Natural killer cell (primary cell): ENCODE data around the gene CYP26B1. TPM values are rescaled to one million over a fixed set of nuclear protein-coding genes. Genes with fewer than 3 reads are reported as not detected.

Source experiments
- ATAC-seq, 3 donors: fragments of 150-1000 bp in 2 of 3; fragments of 200-7000 bp in 1 of 3; cut with Tn5 transposase; 1 replicate in 1 of 3; 2 replicates in 2 of 3; pipeline ENCODE4 v1.10.0; 2021; ENCODE audit warnings: mild to moderate bottlenecking in 2 of 3, moderate library complexity in 2 of 3
- DNase-seq, 2 donors: peaks; one replicate each; pipeline versions ENCODE4 v3.0.0 to v3.0.0-alpha.2; 2013 to 2021; ENCODE audit warnings: mixed read lengths in 1 of 2
- H3K27ac ChIP-seq: one replicate; pipeline ENCODE4 v1.5.1; 2013; ENCODE audit warnings: mild to moderate bottlenecking, low read length
- H3K27me3 ChIP-seq: one replicate; pipeline ENCODE4 v1.6.1; 2013; ENCODE audit warnings: low read length; ENCODE audit not compliant: control insufficient read depth, insufficient read depth
- H3K36me3 ChIP-seq: one replicate; pipeline ENCODE4 v1.6.1; 2013; ENCODE audit warnings: low read length; ENCODE audit not compliant: control insufficient read depth, insufficient read depth
- H3K4me1 ChIP-seq: one replicate; pipeline ENCODE4 v1.6.1; 2013; ENCODE audit warnings: low read length; ENCODE audit not compliant: control insufficient read depth, insufficient read depth
- H3K4me3 ChIP-seq: one replicate; pipeline ENCODE4 v1.5.1; 2013; ENCODE audit warnings: low read length
- H3K9me3 ChIP-seq: one replicate; pipeline ENCODE4 v1.6.1; 2013; ENCODE audit warnings: low read length; ENCODE audit not compliant: control insufficient read depth, insufficient read depth
- H3K27ac Mint-ChIP-seq, 2 donors: one replicate each; pipeline ENCODE4 v1.8.0; 2022; ENCODE audit warnings: mild to moderate bottlenecking in 2 of 2, mixed read lengths in 2 of 2, moderate library complexity in 1 of 2
- H3K27me3 Mint-ChIP-seq, 2 donors: one replicate each; pipeline ENCODE4 v1.8.0; 2022; ENCODE audit warnings: low read depth in 2 of 2, mixed read lengths in 2 of 2
- H3K36me3 Mint-ChIP-seq: one replicate; pipeline ENCODE4 v1.8.0; 2022; ENCODE audit warnings: mixed read lengths
- H3K4me1 Mint-ChIP-seq, 2 donors: one replicate each; pipeline ENCODE4 v1.8.0; 2022; ENCODE audit warnings: mixed read lengths in 2 of 2
- H3K4me3 Mint-ChIP-seq: one replicate; pipeline ENCODE4 v1.8.0; 2022; ENCODE audit warnings: mild to moderate bottlenecking, moderate library complexity, mixed read lengths
- H3K9me3 Mint-ChIP-seq, 2 donors: one replicate each; pipeline ENCODE4 v1.8.0; 2022; ENCODE audit warnings: mixed read lengths in 2 of 2
- whole genome bisulfite sequencing: methylation state at CpG from one replicate; pipeline ENCODE4 v1.1.7; 2013; ENCODE audit warnings: missing lambda C conversion rate; ENCODE audit not compliant: insufficient coverage; 5-methylcytosine and 5-hydroxymethylcytosine counted together
- intact Hi-C: fragments of 100-400 bp; cut with micrococcal nuclease; formaldehyde crosslinking; loops from one replicate; pipeline ENCODE4 v1.14.2; 2022
- total RNA-seq, 4 donors: library from RNA; stranded (reverse); fragments of 120-200 nt in 1 of 4; gene quantifications; one replicate each; pipeline versions ENCODE4 v1.2.3 to v1.2.4, GENCODE V29; 2013 to 2022
- TF ChIP-seq, protein P1 (sequence below): fragments of 200-600 bp; IDR thresholded peaks from one replicate; pipeline ENCODE4 v1.8.0; 2022; ENCODE audit warnings: antibody characterized with exemption

CYP26B1 gene
- total RNA-seq, 3 donors from 2014 or later (not counting 1 experiment from before 2014, with no cell fraction given): not detected

DNA sequence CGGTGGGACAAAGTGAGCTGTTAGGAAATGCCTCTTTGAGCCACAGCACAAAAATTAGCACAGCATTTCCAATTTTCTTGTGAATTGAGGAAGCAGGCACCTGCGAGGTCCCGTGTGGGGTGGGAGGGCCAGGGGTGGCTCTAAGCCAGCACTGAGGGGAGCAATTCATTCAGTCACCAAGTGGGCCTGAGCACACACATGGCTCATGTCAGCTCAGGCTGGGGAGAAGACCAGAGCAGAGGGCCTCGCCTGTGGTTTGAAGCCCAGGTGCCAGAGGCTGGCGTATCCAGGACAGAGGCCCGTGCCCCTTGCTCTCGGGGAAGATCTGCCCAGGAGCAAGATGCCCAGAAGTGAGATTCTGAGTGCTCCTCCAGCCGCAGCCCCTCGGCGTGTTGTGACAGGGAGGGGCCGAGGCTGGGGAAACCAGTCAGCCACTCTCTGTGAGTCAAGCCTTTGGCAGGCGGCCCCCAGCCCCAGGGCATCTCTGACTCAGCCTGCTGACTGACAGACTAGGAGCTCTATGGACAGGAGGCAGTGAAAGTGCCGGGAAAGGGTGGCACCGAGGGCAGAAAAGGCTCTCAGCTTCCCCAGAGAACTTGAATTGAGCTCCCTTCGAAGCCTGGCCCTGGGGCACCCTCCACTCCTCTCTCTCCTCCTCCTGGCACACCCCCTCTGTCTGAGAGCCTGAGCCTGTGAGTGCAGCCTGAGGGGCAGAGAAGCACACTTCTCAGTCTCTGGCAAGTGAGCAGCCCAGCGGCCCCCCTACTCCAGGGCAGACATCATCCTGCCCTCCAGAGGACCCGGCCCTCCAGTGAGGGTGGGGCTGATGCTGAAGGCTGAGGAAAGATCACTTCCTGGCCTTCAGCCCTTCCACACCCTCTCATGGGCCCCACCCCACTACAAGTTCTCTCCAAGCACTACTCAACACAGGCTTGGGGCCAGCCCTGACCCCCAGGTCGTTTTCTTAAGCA lies 32.3 kb downstream of the CYP26B1 start:
- no peak overlapping the region for H3K27ac ChIP-seq
- ATAC-seq (no peak), DNase-seq (no peak)
- no peaks in the 10 kb centered on the region for H3K4me1 ChIP-seq
- 71% methylated on average over 18 of the region's 18 CpGs for WGBS
- TF ChIP-seq, protein P1, sequence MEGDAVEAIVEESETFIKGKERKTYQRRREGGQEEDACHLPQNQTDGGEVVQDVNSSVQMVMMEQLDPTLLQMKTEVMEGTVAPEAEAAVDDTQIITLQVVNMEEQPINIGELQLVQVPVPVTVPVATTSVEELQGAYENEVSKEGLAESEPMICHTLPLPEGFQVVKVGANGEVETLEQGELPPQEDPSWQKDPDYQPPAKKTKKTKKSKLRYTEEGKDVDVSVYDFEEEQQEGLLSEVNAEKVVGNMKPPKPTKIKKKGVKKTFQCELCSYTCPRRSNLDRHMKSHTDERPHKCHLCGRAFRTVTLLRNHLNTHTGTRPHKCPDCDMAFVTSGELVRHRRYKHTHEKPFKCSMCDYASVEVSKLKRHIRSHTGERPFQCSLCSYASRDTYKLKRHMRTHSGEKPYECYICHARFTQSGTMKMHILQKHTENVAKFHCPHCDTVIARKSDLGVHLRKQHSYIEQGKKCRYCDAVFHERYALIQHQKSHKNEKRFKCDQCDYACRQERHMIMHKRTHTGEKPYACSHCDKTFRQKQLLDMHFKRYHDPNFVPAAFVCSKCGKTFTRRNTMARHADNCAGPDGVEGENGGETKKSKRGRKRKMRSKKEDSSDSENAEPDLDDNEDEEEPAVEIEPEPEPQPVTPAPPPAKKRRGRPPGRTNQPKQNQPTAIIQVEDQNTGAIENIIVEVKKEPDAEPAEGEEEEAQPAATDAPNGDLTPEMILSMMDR: no peak
- Mint-ChIP-seq H3K4me1 (no peaks in the 10 kb centered on the region), H3K9me3 (no peaks in the 10 kb centered on the region), H3K36me3 (no peaks in the 10 kb centered on the region), H3K4me3 (no peak overlapping the region), H3K27ac (no peak overlapping the region), H3K27me3 (peaks cover 0 to 2% of the 10 kb centered on the region in 2 donors)
- H3K4me3 ChIP-seq: no peak overlapping the region
- H3K9me3 ChIP-seq: no peaks in the 10 kb centered on the region
- no peaks in the 10 kb centered on the region for H3K36me3 ChIP-seq
- H3K27me3 ChIP-seq: no peaks in the 10 kb centered on the region
- intact Hi-C loops: no loop called here

DNA sequence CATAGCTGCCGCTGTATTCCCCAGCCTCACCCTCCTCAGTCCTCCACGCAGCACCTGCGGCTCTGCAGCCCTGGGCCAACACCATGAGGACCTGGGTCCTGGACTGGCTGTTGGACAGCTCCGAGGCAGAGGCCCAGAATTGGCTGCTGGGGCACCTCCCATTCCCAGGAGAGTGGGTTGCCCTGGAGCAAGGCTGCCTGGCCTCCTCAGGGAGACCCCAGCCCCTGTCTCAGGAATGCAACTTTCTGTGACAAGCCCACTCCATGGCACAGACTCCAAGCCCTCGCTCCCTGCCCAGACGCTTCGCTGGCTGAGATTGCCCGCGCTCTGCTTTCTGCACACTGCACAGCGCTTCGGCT lies 33.0 kb downstream of the CYP26B1 start:
- intact Hi-C loops: no loop called here
- Mint-ChIP-seq H3K4me1 (no peaks in the 10 kb centered on the region), H3K27me3 (peaks cover 0 to under 1% of the 10 kb centered on the region in 2 donors), H3K9me3 (no peaks in the 10 kb centered on the region), H3K4me3 (no peak overlapping the region), H3K36me3 (no peaks in the 10 kb centered on the region), H3K27ac (no peak overlapping the region)
- TF ChIP-seq, protein P1: no peak
- Histone ChIP-seq H3K4me1 (no peaks in the 10 kb centered on the region), H3K27me3 (no peaks in the 10 kb centered on the region), H3K9me3 (no peaks in the 10 kb centered on the region), H3K4me3 (no peak overlapping the region), H3K36me3 (no peaks in the 10 kb centered on the region), H3K27ac (no peak overlapping the region)
- ATAC-seq (no peak), DNase-seq (no peak)
- WGBS: 95% methylated on average over 11 of the region's 11 CpGs

DNA sequence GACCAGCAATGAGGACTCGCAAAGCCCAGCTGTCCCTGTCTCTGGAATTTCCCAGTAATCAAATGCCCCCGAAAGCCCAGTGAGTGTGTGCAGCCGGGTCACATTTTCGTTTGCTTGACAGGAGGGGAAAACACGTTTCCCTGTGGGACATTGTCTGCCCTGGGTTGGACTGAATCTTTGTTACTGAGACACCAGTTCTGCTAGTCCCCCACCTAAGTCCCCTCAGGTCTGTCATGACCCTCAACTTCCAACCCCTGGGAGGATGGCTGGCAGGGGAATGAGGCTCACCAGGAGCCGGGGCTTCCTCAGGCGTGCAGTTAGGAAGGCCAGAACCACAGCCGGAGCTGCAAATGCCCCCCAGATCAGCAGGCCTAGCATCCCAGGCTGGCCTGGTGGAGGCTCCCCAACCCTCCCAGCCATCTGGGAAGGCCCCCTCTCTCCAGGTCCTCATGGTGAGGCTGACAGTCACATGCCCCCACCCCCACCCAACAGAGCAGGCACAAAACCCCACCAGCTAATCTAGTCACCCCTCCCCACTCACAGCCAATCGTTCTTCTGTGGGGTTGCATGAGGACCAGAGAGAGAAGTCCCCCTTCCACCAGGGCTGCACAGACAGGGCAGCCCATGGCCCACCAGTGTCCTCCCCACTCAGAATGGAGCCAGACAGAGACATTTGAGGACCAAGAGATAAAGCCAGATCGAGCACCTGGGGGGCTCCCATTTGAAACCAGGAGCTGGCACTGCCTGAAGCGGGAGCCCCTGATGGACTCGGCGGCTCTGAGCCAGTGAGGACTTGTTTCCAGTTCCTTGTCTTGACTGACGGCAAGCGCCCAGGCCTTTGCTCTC lies 33.6 kb downstream of the CYP26B1 start:
- Mint-ChIP-seq H3K36me3 (no peaks in the 10 kb centered on the region), H3K4me1 (no peaks in the 10 kb centered on the region), H3K27me3 (no peaks in the 10 kb centered on the region), H3K27ac (no peak overlapping the region), H3K9me3 (no peaks in the 10 kb centered on the region), H3K4me3 (no peak overlapping the region)
- 90% methylated on average over 15 of the region's 15 CpGs for WGBS
- TF ChIP-seq, protein P1: no peak
- intact Hi-C loops: no loop called here
- DNase-seq: no peak
- Histone ChIP-seq H3K27me3 (peaks cover under 1% of the 10 kb centered on the region), H3K36me3 (no peaks in the 10 kb centered on the region), H3K27ac (no peak overlapping the region), H3K9me3 (no peaks in the 10 kb centered on the region), H3K4me1 (no peaks in the 10 kb centered on the region), H3K4me3 (no peak overlapping the region)
- ATAC-seq: no peak
